Activated CD8-positive, alpha-beta T cell treated with anti-CD3 and anti-CD28 coated beads, Interleukin-2, amount 10 ng/mL, durations not matched to agents 7 days and 5 days (primary cell): ENCODE measurements around the gene TMPRSS4. TPM values are rescaled to one million over a fixed set of nuclear protein-coding genes. Genes with fewer than 3 reads are reported as not detected.

ENCODE experiments used
- ATAC-seq: fragments of 150-1000 bp; cut with Tn5 transposase; one replicate; pipeline ENCODE4 v1.10.0; 2021; ENCODE audit warnings: moderate library complexity
- CTCF ChIA-PET: fragments of 350-600 bp; sonication (Branson Sonifier 250); formaldehyde crosslinking; loops from one replicate; lab custom pipeline; 2021; ENCODE audit warnings: antibody characterized with exemption; lab: Charles Lee
- POLR2A ChIA-PET: fragments of 350-600 bp; sonication (Branson Sonifier 250); formaldehyde crosslinking; loops from one replicate; lab custom pipeline; 2021; ENCODE audit warnings: antibody characterized with exemption; lab: Charles Lee
- DNase-seq: peaks from one replicate; pipeline ENCODE4 v3.0.0-alpha.2; 2020
- H3K27ac Mint-ChIP-seq: one replicate; pipeline ENCODE4 v1.8.0; 2021; ENCODE audit warnings: mild to moderate bottlenecking, mixed read lengths
- H3K27me3 Mint-ChIP-seq: one replicate; pipeline ENCODE4 v1.8.0; 2021; ENCODE audit warnings: low read depth, mixed read lengths
- H3K36me3 Mint-ChIP-seq: one replicate; pipeline ENCODE4 v1.8.0; 2021; ENCODE audit warnings: low read depth, mixed read lengths
- H3K4me1 Mint-ChIP-seq: one replicate; pipeline ENCODE4 v1.8.0; 2021; ENCODE audit warnings: low read depth, mixed read lengths
- H3K4me3 Mint-ChIP-seq: one replicate; pipeline ENCODE4 v1.8.0; 2021; ENCODE audit warnings: mild to moderate bottlenecking, mixed read lengths
- H3K9me3 Mint-ChIP-seq: one replicate; pipeline ENCODE4 v1.8.0; 2022; ENCODE audit warnings: mixed read lengths; ENCODE audit not compliant: insufficient read depth
- total RNA-seq, 2 experiments: library from RNA; stranded (reverse); gene quantifications; one replicate each; pipeline ENCODE4 v1.2.3, GENCODE V29; 2021

The TMPRSS4 gene
- total RNA-seq, 2 experiments from 2014 or later, result 0.37 to 0.50 TPM

DNA sequence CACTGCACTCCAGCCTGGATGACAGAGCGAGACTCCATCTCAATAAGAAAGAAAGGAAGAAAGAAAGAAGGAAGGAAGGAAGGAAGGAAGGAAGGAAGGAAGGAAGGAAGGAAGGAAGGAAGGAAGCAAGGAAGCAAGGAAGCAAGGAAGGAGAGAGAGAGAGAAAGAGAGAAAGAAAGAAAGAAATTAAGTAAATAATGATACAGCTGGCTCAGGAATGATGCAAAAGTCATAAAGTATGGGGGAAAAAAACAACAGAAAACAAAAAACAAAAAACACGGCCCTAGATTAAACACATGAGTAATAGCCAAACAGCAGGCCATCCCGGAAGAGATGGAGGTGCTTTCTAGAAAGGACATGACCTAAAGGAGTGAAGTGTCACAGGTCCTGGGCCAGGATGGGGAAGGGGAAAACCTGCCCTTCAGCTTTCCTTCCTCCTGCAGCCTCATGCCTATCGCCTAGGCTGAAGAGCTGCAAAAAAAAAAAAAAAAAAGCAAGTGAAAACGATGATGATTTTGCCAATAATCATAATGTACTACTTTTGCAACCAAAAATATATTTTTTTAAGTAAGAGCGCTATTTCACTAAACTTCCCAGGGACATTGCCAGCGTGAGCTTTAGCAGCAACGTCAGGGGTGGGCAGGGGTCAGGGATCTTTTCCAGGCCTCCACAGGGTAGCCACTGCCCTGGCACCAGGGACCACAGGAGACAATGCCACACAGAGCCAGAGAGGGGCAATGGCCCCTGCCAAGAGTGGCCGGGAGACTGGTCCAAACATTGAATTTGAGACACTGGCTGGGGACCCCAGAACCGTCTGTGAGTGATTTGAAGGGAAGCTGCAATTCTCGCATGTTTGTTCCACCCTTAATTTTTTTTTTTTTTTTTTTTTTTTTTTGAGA lies 28.2 kb upstream of the TMPRSS4 start:
- no peak for DNase-seq
- no peak overlapping the region for H3K4me3 Mint-ChIP-seq

GRCh38 chr11:118049771-118050170 lies 27.1 kb upstream of the TMPRSS4 start:
- H3K9me3 Mint-ChIP-seq, result no peaks in the 10 kb centered on the region
- POLR2A ChIA-PET, result interaction anchor here (2.1 to 5.8 kb wide), 3 partner anchors 42 to 51 kb away, joined by 8 to 112 read pairs (median 91); no protein-coding TSS in a partner anchor
- CTCF ChIA-PET, result interaction anchor here (2.2 to 10.5 kb wide), 8 partner anchors 10 to 243 kb away, joined by 6 to 432 read pairs (median 72); partner anchors contain the start of gene FXYD2
- H3K4me3 Mint-ChIP-seq, result no peak overlapping the region
- ATAC-seq (no peak), DNase-seq (no peak)
- H3K4me1 Mint-ChIP-seq, result peaks cover 85% of the 10 kb centered on the region
- no peaks in the 10 kb centered on the region for H3K27me3 Mint-ChIP-seq
- H3K36me3 Mint-ChIP-seq, result no peaks in the 10 kb centered on the region
- peak overlapping the region; percentile 76 for H3K27ac Mint-ChIP-seq

More for the DNA sequence above, 28.2 kb upstream of the TMPRSS4 start:
- POLR2A ChIA-PET, result interaction anchor here (0.6 to 5.8 kb wide), 4 partner anchors 42 to 62 kb away, joined by 3 to 91 read pairs (median 18); partner anchors contain the start of gene IL10RA
- Mint-ChIP-seq H3K27ac (peak overlapping the region; percentile 60), H3K27me3 (no peaks in the 10 kb centered on the region), H3K36me3 (no peaks in the 10 kb centered on the region), H3K9me3 (no peaks in the 10 kb centered on the region), H3K4me1 (peaks cover 93% of the 10 kb centered on the region)
- CTCF ChIA-PET, result interaction anchor here (1.0 to 5.8 kb wide), 13 partner anchors 11 to 241 kb away, joined by 3 to 47 read pairs (median 5); partner anchors contain the start of gene IL10RA
- no peak for ATAC-seq

GRCh38 chr11:118050208-118050891 lies 26.5 kb upstream of the TMPRSS4 start:
- H3K4me3 Mint-ChIP-seq, result no peak overlapping the region
- no peaks in the 10 kb centered on the region for H3K36me3 Mint-ChIP-seq

GRCh38 chr11:118051136-118051610 lies 25.7 kb upstream of the TMPRSS4 start:
- ATAC-seq, result peak; percentile 5
- H3K27ac Mint-ChIP-seq, result peak overlapping the region; percentile 89
- ChIA-PET POLR2A (interaction anchor here (0.9 to 5.8 kb wide), 9 partner anchors 9 to 235 kb away, joined by 4 to 112 read pairs (median 11); partner anchors contain the start of gene IL10RA), CTCF (interaction anchor here (0.6 to 10.5 kb wide), 15 partner anchors 12 to 244 kb away, joined by 3 to 432 read pairs (median 71); partner anchors contain the start of genes FXYD2, IL10RA and TMPRSS13)
- no peaks in the 10 kb centered on the region for H3K36me3 Mint-ChIP-seq
- H3K4me1 Mint-ChIP-seq, result peaks cover 71% of the 10 kb centered on the region
- no peaks in the 10 kb centered on the region for H3K9me3 Mint-ChIP-seq
- no peaks in the 10 kb centered on the region for H3K27me3 Mint-ChIP-seq
- no peak for DNase-seq
- H3K4me3 Mint-ChIP-seq, result peak overlapping the region; percentile 44

More at GRCh38 chr11:118050208-118050891, 26.5 kb upstream of the TMPRSS4 start:
- ATAC-seq (no peak), DNase-seq (no peak)
- H3K27me3 Mint-ChIP-seq, result no peaks in the 10 kb centered on the region
- peaks cover 79% of the 10 kb centered on the region for H3K4me1 Mint-ChIP-seq
- POLR2A ChIA-PET, result interaction anchor here (0.9 to 5.8 kb wide), 8 partner anchors 8 to 234 kb away, joined by 4 to 112 read pairs (median 10); partner anchors contain the start of gene IL10RA
- no peaks in the 10 kb centered on the region for H3K9me3 Mint-ChIP-seq
- peak overlapping the region; percentile 89 for H3K27ac Mint-ChIP-seq
- CTCF ChIA-PET, result interaction anchor here (1.3 to 10.5 kb wide), 10 partner anchors 11 to 243 kb away, joined by 3 to 432 read pairs (median 102); partner anchors contain the start of genes FXYD2, IL10RA and TMPRSS13

DNA sequence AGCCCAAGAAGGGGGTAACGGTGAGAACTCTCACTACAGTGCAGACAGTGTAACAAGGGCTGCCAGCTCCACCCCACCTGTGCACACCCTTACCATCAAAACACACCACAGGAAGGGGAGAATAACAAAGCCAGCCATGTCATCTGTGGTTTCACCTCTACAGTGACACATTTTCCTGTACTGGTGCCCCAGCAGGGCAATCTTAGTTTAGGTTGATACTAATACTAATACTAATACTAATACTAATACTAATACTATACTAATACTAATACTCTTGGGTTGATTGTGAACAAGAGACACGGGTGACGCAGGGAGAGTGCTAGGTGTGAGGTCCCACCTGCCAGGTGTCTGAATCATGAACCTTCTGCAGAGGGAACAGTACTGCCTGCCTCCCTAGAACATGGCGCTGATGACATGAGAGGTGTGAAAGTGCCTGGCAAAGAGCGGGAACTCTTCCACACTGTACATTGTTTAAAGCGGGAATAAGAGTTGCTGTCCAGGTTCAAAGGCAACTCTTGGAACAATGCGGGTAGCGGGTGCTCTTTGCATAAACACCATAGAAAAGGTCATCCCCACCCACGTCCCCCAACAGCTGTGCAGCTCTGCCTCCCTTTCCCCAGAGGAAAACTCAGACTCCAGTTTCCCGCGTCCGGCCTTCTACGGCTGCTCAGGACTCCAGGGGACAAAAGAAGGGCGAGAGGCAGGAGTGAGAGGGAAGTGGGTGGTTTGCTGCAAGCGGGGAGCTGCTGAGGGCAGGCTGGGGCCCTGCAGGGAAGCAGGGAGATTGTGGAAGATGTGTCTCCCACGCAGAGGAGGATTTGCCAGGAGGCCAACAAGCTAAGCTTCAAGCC lies 25.0 kb upstream of the TMPRSS4 start:
- peaks cover 64% of the 10 kb centered on the region for H3K4me1 Mint-ChIP-seq
- H3K9me3 Mint-ChIP-seq, result no peaks in the 10 kb centered on the region
- peak overlapping the region; percentile 44 for H3K4me3 Mint-ChIP-seq
- peaks cover 2% of the 10 kb centered on the region for H3K27me3 Mint-ChIP-seq
- CTCF ChIA-PET, result interaction anchor here (0.6 to 10.5 kb wide), 22 partner anchors 12 to 245 kb away, joined by 3 to 432 read pairs (median 30); partner anchors contain the start of genes FXYD2, IL10RA and TMPRSS13
- peak overlapping the region; percentile 89 for H3K27ac Mint-ChIP-seq
- DNase-seq, result peak; percentile 86
- no peaks in the 10 kb centered on the region for H3K36me3 Mint-ChIP-seq
- POLR2A ChIA-PET, result interaction anchor here (0.7 to 5.8 kb wide), 12 partner anchors 10 to 236 kb away, joined by 3 to 112 read pairs (median 10); partner anchors contain the start of gene IL10RA
- ATAC-seq, result peak; percentile 91

- no peak overlapping the region for H3K4me3 Mint-ChIP-seq
- H3K4me1 Mint-ChIP-seq, result peaks cover 60% of the 10 kb centered on the region
- no peak for ATAC-seq
- no peaks in the 10 kb centered on the region for H3K36me3 Mint-ChIP-seq
- CTCF ChIA-PET, result interaction anchor here (0.6 to 10.5 kb wide), 53 partner anchors 10 to 822 kb away, joined by 3 to 432 read pairs (median 8); partner anchors contain the start of genes FXYD2, FXYD6, IL10RA and TMPRSS13
- peaks cover 7% of the 10 kb centered on the region for H3K27me3 Mint-ChIP-seq
- DNase-seq, result no peak
- H3K9me3 Mint-ChIP-seq, result no peaks in the 10 kb centered on the region
- peak overlapping the region; percentile 86 for H3K27ac Mint-ChIP-seq
- POLR2A ChIA-PET, result interaction anchor here (0.7 to 5.8 kb wide), 11 partner anchors 37 to 245 kb away, joined by 3 to 112 read pairs (median 6); partner anchors contain the start of gene IL10RA
These were observed 24.2 kb upstream of the TMPRSS4 start for GRCh38 chr11:118052581-118053206.

- Mint-ChIP-seq H3K9me3 (no peaks in the 10 kb centered on the region), H3K4me1 (peaks cover 52% of the 10 kb centered on the region)
- POLR2A ChIA-PET, result interaction anchor here (0.6 to 5.8 kb wide), 2 partner anchors 56 to 104 kb away, joined by 3 to 112 read pairs; no protein-coding TSS in a partner anchor
These were observed 21.9 kb upstream of the TMPRSS4 start for GRCh38 chr11:118054712-118055640.

DNA sequence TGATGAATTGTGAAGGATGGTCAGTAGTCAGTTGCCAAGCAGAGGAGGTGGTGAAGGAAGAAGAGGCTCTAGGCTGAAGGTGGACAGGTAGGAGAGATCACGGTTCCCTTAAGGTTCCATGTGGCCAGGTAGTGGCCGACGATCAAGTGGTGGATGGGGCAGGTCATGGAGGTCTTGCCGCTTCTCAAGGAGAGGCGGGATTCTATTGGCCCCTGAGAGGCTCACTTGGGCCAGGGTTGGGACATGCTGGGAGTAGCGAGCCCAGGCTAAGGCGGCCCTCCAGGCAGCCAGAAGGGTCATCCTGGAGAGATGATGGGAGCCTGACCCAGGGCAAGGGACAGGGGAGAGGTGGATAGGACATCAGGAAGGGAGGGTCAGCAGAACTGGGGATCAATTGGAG lies 20.9 kb upstream of the TMPRSS4 start:
- H3K9me3 Mint-ChIP-seq, result no peaks in the 10 kb centered on the region
- ATAC-seq (no peak), DNase-seq (no peak)
- ChIA-PET POLR2A (no interaction called here), CTCF (interaction anchor here (6.4 to 10.5 kb wide), 4 partner anchors 55 to 249 kb away, joined by 118 to 432 read pairs (median 144); partner anchors contain the start of gene FXYD2)
- no peak overlapping the region for H3K4me3 Mint-ChIP-seq
- H3K36me3 Mint-ChIP-seq, result no peaks in the 10 kb centered on the region
- H3K27ac Mint-ChIP-seq, result no peak overlapping the region
- H3K27me3 Mint-ChIP-seq, result peaks cover 7% of the 10 kb centered on the region
- peaks cover 42% of the 10 kb centered on the region for H3K4me1 Mint-ChIP-seq

More at GRCh38 chr11:118054712-118055640, 21.9 kb upstream of the TMPRSS4 start:
- H3K4me3 Mint-ChIP-seq, result no peak overlapping the region
- ATAC-seq (no peak), DNase-seq (no peak)
- H3K27me3 Mint-ChIP-seq, result peaks cover 7% of the 10 kb centered on the region
- CTCF ChIA-PET, result interaction anchor here (1.2 to 10.5 kb wide), 15 partner anchors 16 to 248 kb away, joined by 3 to 432 read pairs (median 71); partner anchors contain the start of genes FXYD2 and IL10RA
- no peak overlapping the region for H3K27ac Mint-ChIP-seq
- H3K36me3 Mint-ChIP-seq, result no peaks in the 10 kb centered on the region

- Mint-ChIP-seq H3K9me3 (no peaks in the 10 kb centered on the region), H3K4me3 (no peak overlapping the region), H3K27me3 (peaks cover 7% of the 10 kb centered on the region), H3K27ac (no peak overlapping the region), H3K36me3 (no peaks in the 10 kb centered on the region), H3K4me1 (peaks cover 34% of the 10 kb centered on the region)
- DNase-seq (no peak), ATAC-seq (no peak)
- POLR2A ChIA-PET, result no interaction called here
- CTCF ChIA-PET, result interaction anchor here (1.9 to 10.5 kb wide), 4 partner anchors 56 to 250 kb away, joined by 5 to 432 read pairs (median 143); no protein-coding TSS in a partner anchor
These were observed 20.1 kb upstream of the TMPRSS4 start for GRCh38 chr11:118056806-118057205.
